GM21723 (cell line): Measurements from ENCODE around the gene NANS.
"Not testable (repeated sequence)": the region's sequence is repeated elsewhere in the genome, so short reads cannot be mapped to it uniquely, and the experiment has no call there.

Experiments
- ATAC-seq: cut with Tn5 transposase; IDR thresholded peaks from one replicate; pipeline ENCODE4 v1.9.1; 2021; ENCODE audit warnings: mild to moderate bottlenecking, moderate library complexity; ENCODE audit not compliant: unreplicated experiment

Gene NANS

GRCh38 chr9:98099346-98099745 is 42.8 kb downstream of the NANS start:
- no peak for ATAC-seq

- ATAC-seq: no peak
Measured at GRCh38 chr9:98099898-98100297, 43.4 kb downstream of the NANS start.

GRCh38 chr9:98100456-98100855 is 43.9 kb downstream of the NANS start:
- no peak for ATAC-seq

- peak; percentile 0 for ATAC-seq
Measured at GRCh38 chr9:98101416-98101815, 44.9 kb downstream of the NANS start.

GRCh38 chr9:98101868-98102273 is 45.3 kb downstream of the NANS start:
- peak; percentile 94 for ATAC-seq

- ATAC-seq: no peak
Measured at GRCh38 chr9:98104445-98104881, 47.9 kb downstream of the NANS start.

GRCh38 chr9:98105006-98105405 is 48.5 kb downstream of the NANS start:
- no peak for ATAC-seq

GRCh38 chr9:98107926-98108325 is 51.4 kb downstream of the NANS start:
- ATAC-seq: peak; percentile 14

- peak; percentile 69 for ATAC-seq
Measured at GRCh38 chr9:98108531-98109031, 52.0 kb downstream of the NANS start.

- peak; percentile 6 for ATAC-seq
Measured at GRCh38 chr9:98109052-98109451, 52.5 kb downstream of the NANS start.

- not testable (repeated sequence) for ATAC-seq
Measured at GRCh38 chr9:98117097-98117496, 60.6 kb downstream of the NANS start.

- peak; percentile 61 for ATAC-seq
Measured at GRCh38 chr9:98117984-98118639, 61.6 kb downstream of the NANS start.

- ATAC-seq: peak; percentile 72
Measured at GRCh38 chr9:98118640-98119601, 62.4 kb downstream of the NANS start, which contains the start of gene TRIM14. Gene TRIM14 (minus strand): TSS chr9:98119222. CDS start chr9:98119188, 34 bp downstream.

GRCh38 chr9:98120476-98120875 is 63.9 kb downstream of the NANS start:
- ATAC-seq: no peak

- ATAC-seq: no peak
Measured at GRCh38 chr9:98121058-98121457, 64.5 kb downstream of the NANS start.

- not testable (repeated sequence) for ATAC-seq
Measured at GRCh38 chr9:98124091-98124490, 67.6 kb downstream of the NANS start.

GRCh38 chr9:98124637-98125426 is 68.3 kb downstream of the NANS start:
- no peak for ATAC-seq

- no peak for ATAC-seq
Measured at GRCh38 chr9:98127226-98127625, 70.7 kb downstream of the NANS start.

- no peak for ATAC-seq
Measured at GRCh38 chr9:98128316-98128715, 71.8 kb downstream of the NANS start.

- peak; percentile 84 for ATAC-seq
Measured at GRCh38 chr9:98129451-98129881, 72.9 kb downstream of the NANS start.

GRCh38 chr9:98130060-98130459 is 73.5 kb downstream of the NANS start:
- not testable (repeated sequence) for ATAC-seq
